Stimulated activated CD8-positive, alpha-beta memory T cell treated with anti-CD3 and anti-CD28 coated beads, Interleukin-7, amount 100 ng/mL, for 24 hours (primary cell): Measurements from ENCODE around the gene SIGLEC5.
A peak's percentile ranks its signal among the peaks of the same experiment; 100 is the strongest.

ENCODE experiments used
- DNase-seq: peaks from one replicate; pipeline ENCODE4 v3.0.0-alpha.2; 2020; ENCODE audit warnings: low read depth

The SIGLEC5 gene

GRCh38 chr19:51587264-51588191, 42.7 kb downstream of the SIGLEC5 start:
- DNase-seq = no peak

- DNase-seq = no peak
These were observed 43.4 kb downstream of the SIGLEC5 start for GRCh38 chr19:51586799-51587198.

GRCh38 chr19:51586103-51586728, 44.0 kb downstream of the SIGLEC5 start:
- DNase-seq = no peak

- DNase-seq = no peak
These were observed 53.4 kb downstream of the SIGLEC5 start for GRCh38 chr19:51576850-51577249.

- no peak for DNase-seq
These were observed 56.9 kb downstream of the SIGLEC5 start for GRCh38 chr19:51573331-51573730.

- DNase-seq = no peak
These were observed 57.3 kb downstream of the SIGLEC5 start for GRCh38 chr19:51572908-51573307.

GRCh38 chr19:51572410-51572809, 57.8 kb downstream of the SIGLEC5 start:
- no peak for DNase-seq

GRCh38 chr19:51571599-51571998, 58.6 kb downstream of the SIGLEC5 start:
- DNase-seq = no peak

- DNase-seq = peak; percentile 75
These were observed 59.1 kb downstream of the SIGLEC5 start, which contains the start of gene ZNF175 for GRCh38 chr19:51570962-51571575. TSS of gene ZNF175 (plus strand) at chr19:51571283. CDS start at chr19:51573330, 2,047 bp downstream.

GRCh38 chr19:51568456-51568855, 61.7 kb downstream of the SIGLEC5 start:
- no peak for DNase-seq

GRCh38 chr19:51567583-51567982, 62.6 kb downstream of the SIGLEC5 start:
- no peak for DNase-seq

GRCh38 chr19:51566489-51567100, 63.6 kb downstream of the SIGLEC5 start:
- no peak for DNase-seq

GRCh38 chr19:51565583-51565982, 64.6 kb downstream of the SIGLEC5 start:
- no peak for DNase-seq

- DNase-seq = no peak
These were observed 65.4 kb downstream of the SIGLEC5 start for GRCh38 chr19:51564791-51565190.
